WTC11 (cell line): ENCODE measurements around the gene MYBPHL. TPM values are rescaled to one million over a fixed set of nuclear protein-coding genes. Genes with fewer than 3 reads are reported as not detected.

Source experiments
- ATAC-seq: fragments of 200-7000 bp; cut with Tn5 transposase; 2 replicates; pipeline ENCODE4 v1.10.0; 2021; ENCODE audit warnings: mild to moderate bottlenecking, moderate library complexity
- CTCF ChIA-PET: fragments of 300-600 bp; sonication (Branson Sonifier 250); formaldehyde crosslinking; loops from one replicate; lab custom pipeline; 2021; ENCODE audit warnings: antibody characterized with exemption; lab: Charles Lee
- POLR2A ChIA-PET: fragments of 350-600 bp; sonication (Branson Sonifier 250); formaldehyde crosslinking; loops from one replicate; lab custom pipeline; 2021; ENCODE audit warnings: antibody characterized with exemption; lab: Charles Lee
- DNase-seq: peaks from one replicate; pipeline ENCODE4 v3.0.0; 2021; ENCODE audit warnings: low spot score
- H3K27ac Mint-ChIP-seq: 2 replicates; pipeline ENCODE4 v1.8.0; 2021; ENCODE audit warnings: mixed read lengths
- H3K27me3 Mint-ChIP-seq: 2 replicates; pipeline ENCODE4 v1.8.0; 2021; ENCODE audit warnings: low read depth, mild to moderate bottlenecking, moderate library complexity, mixed read lengths
- H3K36me3 Mint-ChIP-seq: 2 replicates; pipeline ENCODE4 v1.8.0; 2021; ENCODE audit warnings: mixed read lengths
- H3K4me1 Mint-ChIP-seq: 2 replicates; pipeline ENCODE4 v1.8.0; 2022; ENCODE audit warnings: mixed read lengths
- H3K4me3 Mint-ChIP-seq: 2 replicates; pipeline ENCODE4 v1.8.0; 2021; ENCODE audit warnings: mild to moderate bottlenecking, moderate library complexity, mixed read lengths
- H3K9me3 Mint-ChIP-seq: 2 replicates; pipeline ENCODE4 v1.8.0; 2021; ENCODE audit warnings: mixed read lengths
- CBFB ChIP-seq: sonication (generic); formaldehyde crosslinking; IDR thresholded peaks from 2 replicates; pipeline ENCODE4 v1.8.1; 2022; ENCODE audit warnings: mild to moderate bottlenecking, low read depth, missing genetic modification reagents
- CTCF ChIP-seq: fragments of 200-600 bp; IDR thresholded peaks from 2 replicates; pipeline ENCODE4 v1.8.0; 2022; ENCODE audit warnings: antibody characterized with exemption
- ETV6 ChIP-seq: sonication (generic); formaldehyde crosslinking; IDR thresholded peaks from 2 replicates; pipeline ENCODE4 v1.8.1; 2022; ENCODE audit warnings: mild to moderate bottlenecking, missing genetic modification reagents
- FOXP1 ChIP-seq: sonication (generic); formaldehyde crosslinking; IDR thresholded peaks from 2 replicates; pipeline ENCODE4 v1.8.0; 2022; ENCODE audit warnings: missing genetic modification reagents, mild to moderate bottlenecking, moderate library complexity, borderline replicate concordance
- GTF2I ChIP-seq: fragments of 250-450 bp; sonication (Bioruptor Pico); conservative IDR thresholded peaks from 2 replicates; pipeline ENCODE4 v1.4.0; 2021; ENCODE audit warnings: mild to moderate bottlenecking
- PRRX2 ChIP-seq: fragments of 250-450 bp; sonication (Bioruptor Pico); IDR thresholded peaks from 2 replicates; pipeline ENCODE4 v1.8.0; 2021; ENCODE audit warnings: mild to moderate bottlenecking
- SOX15 ChIP-seq: fragments of 250-450 bp; sonication (Bioruptor Pico); IDR thresholded peaks from 2 replicates; pipeline ENCODE4 v1.9.0; 2021; ENCODE audit warnings: mild to moderate bottlenecking
- ZNF121 ChIP-seq: sonication (generic); formaldehyde crosslinking; IDR thresholded peaks from 2 replicates; pipeline ENCODE4 v1.8.0; 2023; ENCODE audit warnings: missing genetic modification reagents
- ZNF281 ChIP-seq: sonication (generic); formaldehyde crosslinking; IDR thresholded peaks from 2 replicates; pipeline ENCODE4 v1.8.0; 2023; ENCODE audit warnings: mild to moderate bottlenecking, missing genetic modification reagents
- total RNA-seq: library from RNA; stranded (reverse); gene quantifications from 3 replicates; pipeline ENCODE4 v1.2.3, GENCODE V29; 2021
- TF ChIP-seq, protein P1 (sequence below): fragments of 250-450 bp; sonication (Bioruptor Pico); IDR thresholded peaks from 2 replicates; pipeline ENCODE4 v1.9.0; 2021; ENCODE audit warnings: mild to moderate bottlenecking
- TF ChIP-seq, protein P2 (sequence below): fragments of 250-450 bp; sonication (Bioruptor Pico); IDR thresholded peaks from 2 replicates; pipeline ENCODE4 v1.9.0; 2021; ENCODE audit warnings: mild to moderate bottlenecking, borderline replicate concordance
- TF ChIP-seq, protein P3 (sequence below): sonication (generic); formaldehyde crosslinking; IDR thresholded peaks from 2 replicates; pipeline ENCODE4 v1.8.0; 2022; ENCODE audit warnings: mild to moderate bottlenecking, missing genetic modification reagents
- TF ChIP-seq, protein P4 (sequence below): sonication (generic); formaldehyde crosslinking; IDR thresholded peaks from 2 replicates; pipeline ENCODE4 v1.8.1; 2023; ENCODE audit warnings: mild to moderate bottlenecking, moderate library complexity, missing genetic modification reagents
- TF ChIP-seq, protein P5 (sequence below): sonication (generic); formaldehyde crosslinking; IDR thresholded peaks from 2 replicates; pipeline ENCODE4 v1.8.1; 2023; ENCODE audit warnings: mild to moderate bottlenecking, missing genetic modification reagents

The MYBPHL gene
- total RNA-seq, 1 experiment from 2014 or later, result 1.2 TPM

- ATAC-seq, result no peak
- H3K4me3 Mint-ChIP-seq, result no peak overlapping the region
- no peak for TF ChIP-seq CBFB
- no peak for TF ChIP-seq FOXP1 (CRISPR knock-in tag)
- no peak for TF ChIP-seq SOX15
- TF ChIP-seq ZNF281, result no peak
- TF ChIP-seq, protein P1, sequence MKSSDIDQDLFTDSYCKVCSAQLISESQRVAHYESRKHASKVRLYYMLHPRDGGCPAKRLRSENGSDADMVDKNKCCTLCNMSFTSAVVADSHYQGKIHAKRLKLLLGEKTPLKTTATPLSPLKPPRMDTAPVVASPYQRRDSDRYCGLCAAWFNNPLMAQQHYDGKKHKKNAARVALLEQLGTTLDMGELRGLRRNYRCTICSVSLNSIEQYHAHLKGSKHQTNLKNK (CRISPR knock-in tag), result no peak
- TF ChIP-seq GTF2I, result no peak
- TF ChIP-seq CTCF, result no peak
- TF ChIP-seq, protein P2, sequence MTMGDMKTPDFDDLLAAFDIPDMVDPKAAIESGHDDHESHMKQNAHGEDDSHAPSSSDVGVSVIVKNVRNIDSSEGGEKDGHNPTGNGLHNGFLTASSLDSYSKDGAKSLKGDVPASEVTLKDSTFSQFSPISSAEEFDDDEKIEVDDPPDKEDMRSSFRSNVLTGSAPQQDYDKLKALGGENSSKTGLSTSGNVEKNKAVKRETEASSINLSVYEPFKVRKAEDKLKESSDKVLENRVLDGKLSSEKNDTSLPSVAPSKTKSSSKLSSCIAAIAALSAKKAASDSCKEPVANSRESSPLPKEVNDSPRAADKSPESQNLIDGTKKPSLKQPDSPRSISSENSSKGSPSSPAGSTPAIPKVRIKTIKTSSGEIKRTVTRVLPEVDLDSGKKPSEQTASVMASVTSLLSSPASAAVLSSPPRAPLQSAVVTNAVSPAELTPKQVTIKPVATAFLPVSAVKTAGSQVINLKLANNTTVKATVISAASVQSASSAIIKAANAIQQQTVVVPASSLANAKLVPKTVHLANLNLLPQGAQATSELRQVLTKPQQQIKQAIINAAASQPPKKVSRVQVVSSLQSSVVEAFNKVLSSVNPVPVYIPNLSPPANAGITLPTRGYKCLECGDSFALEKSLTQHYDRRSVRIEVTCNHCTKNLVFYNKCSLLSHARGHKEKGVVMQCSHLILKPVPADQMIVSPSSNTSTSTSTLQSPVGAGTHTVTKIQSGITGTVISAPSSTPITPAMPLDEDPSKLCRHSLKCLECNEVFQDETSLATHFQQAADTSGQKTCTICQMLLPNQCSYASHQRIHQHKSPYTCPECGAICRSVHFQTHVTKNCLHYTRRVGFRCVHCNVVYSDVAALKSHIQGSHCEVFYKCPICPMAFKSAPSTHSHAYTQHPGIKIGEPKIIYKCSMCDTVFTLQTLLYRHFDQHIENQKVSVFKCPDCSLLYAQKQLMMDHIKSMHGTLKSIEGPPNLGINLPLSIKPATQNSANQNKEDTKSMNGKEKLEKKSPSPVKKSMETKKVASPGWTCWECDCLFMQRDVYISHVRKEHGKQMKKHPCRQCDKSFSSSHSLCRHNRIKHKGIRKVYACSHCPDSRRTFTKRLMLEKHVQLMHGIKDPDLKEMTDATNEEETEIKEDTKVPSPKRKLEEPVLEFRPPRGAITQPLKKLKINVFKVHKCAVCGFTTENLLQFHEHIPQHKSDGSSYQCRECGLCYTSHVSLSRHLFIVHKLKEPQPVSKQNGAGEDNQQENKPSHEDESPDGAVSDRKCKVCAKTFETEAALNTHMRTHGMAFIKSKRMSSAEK (CRISPR knock-in tag), result no peak
- TF ChIP-seq ZNF121 (CRISPR knock-in tag), result no peak
- TF ChIP-seq, protein P3, sequence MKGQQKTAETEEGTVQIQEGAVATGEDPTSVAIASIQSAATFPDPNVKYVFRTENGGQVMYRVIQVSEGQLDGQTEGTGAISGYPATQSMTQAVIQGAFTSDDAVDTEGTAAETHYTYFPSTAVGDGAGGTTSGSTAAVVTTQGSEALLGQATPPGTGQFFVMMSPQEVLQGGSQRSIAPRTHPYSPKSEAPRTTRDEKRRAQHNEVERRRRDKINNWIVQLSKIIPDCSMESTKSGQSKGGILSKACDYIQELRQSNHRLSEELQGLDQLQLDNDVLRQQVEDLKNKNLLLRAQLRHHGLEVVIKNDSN (CRISPR knock-in tag), result no peak
- TF ChIP-seq ETV6 (CRISPR knock-in tag), result no peak
- TF ChIP-seq PRRX2 (CRISPR knock-in tag), result no peak
- TF ChIP-seq, protein P4, sequence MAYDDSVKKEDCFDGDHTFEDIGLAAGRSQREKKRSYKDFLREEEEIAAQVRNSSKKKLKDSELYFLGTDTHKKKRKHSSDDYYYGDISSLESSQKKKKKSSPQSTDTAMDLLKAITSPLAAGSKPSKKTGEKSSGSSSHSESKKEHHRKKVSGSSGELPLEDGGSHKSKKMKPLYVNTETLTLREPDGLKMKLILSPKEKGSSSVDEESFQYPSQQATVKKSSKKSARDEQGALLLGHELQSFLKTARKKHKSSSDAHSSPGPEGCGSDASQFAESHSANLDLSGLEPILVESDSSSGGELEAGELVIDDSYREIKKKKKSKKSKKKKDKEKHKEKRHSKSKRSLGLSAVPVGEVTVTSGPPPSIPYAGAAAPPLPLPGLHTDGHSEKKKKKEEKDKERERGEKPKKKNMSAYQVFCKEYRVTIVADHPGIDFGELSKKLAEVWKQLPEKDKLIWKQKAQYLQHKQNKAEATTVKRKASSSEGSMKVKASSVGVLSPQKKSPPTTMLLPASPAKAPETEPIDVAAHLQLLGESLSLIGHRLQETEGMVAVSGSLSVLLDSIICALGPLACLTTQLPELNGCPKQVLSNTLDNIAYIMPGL (CRISPR knock-in tag), result no peak
- TF ChIP-seq, protein P5, sequence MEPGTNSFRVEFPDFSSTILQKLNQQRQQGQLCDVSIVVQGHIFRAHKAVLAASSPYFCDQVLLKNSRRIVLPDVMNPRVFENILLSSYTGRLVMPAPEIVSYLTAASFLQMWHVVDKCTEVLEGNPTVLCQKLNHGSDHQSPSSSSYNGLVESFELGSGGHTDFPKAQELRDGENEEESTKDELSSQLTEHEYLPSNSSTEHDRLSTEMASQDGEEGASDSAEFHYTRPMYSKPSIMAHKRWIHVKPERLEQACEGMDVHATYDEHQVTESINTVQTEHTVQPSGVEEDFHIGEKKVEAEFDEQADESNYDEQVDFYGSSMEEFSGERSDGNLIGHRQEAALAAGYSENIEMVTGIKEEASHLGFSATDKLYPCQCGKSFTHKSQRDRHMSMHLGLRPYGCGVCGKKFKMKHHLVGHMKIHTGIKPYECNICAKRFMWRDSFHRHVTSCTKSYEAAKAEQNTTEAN (CRISPR knock-in tag), result no peak
- H3K27me3 Mint-ChIP-seq, result no peaks in the 10 kb centered on the region
- no peak overlapping the region for H3K27ac Mint-ChIP-seq
- DNase-seq, result no peak
- H3K4me1 Mint-ChIP-seq, result no peaks in the 10 kb centered on the region
- ChIA-PET CTCF (no interaction called here), POLR2A (no interaction called here)
- peaks cover 70% of the 10 kb centered on the region for H3K36me3 Mint-ChIP-seq
- no peaks in the 10 kb centered on the region for H3K9me3 Mint-ChIP-seq
Observed at GRCh38 chr1:109338608-109339007, 31.8 kb upstream of the MYBPHL start.
